Measurements from ENCODE around the gene STMP1. TPM values are rescaled to one million over a fixed set of nuclear protein-coding genes. Genes with fewer than 3 reads are reported as not detected.

STMP1 gene
- polyA plus RNA-seq, 1 of the 3 experiments (the other 2 are of a cell fraction) = 26.0 TPM

DNA sequence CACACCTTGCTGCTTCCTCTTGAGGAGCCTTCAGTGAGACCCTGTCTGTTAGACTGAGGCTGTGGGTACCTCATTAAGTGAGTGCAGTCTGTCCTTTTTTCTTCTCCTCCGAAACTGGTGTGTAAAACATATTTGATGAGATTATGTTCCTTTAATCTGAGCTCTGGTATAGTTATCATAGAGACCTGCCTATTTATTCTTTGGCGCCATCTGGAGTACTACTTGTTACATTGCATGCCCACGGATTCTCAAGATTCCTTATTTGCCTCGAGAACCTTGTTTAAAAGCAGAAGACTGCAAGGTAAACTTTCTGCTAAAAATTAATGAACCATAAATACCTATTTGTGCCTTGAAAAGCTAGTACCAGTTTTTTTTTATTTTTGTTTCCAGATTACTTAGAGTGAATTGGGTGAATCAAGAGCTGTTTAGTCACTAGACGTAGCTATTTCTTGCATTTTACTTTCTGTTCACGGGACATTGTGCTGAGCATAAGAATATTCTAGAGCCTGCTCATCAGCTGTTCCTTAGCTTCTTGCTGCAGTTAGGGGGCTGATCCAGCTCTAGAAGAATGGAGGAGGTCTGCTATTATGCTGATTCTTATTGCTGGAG lies 16.9 kb upstream of the STMP1 start:
- no peaks in the 10 kb centered on the region for H3K27me3 ChIP-seq (ENCODE audit: insufficient read depth)
- POLR2A ChIA-PET = interaction anchor here (0.8 kb wide), 1 partner anchor 16 kb away, joined by 3 read pairs; no protein-coding TSS in a partner anchor
- peaks cover 53 to 75% of the 10 kb centered on the region in 2 experiments for H3K36me3 ChIP-seq (replicated peaks in 1 of 2; ENCODE audit: control insufficient read depth in 1 of 2, insufficient read depth in 2 of 2, low read length in 1 of 2)
- no peak overlapping the region for H3K4me2 ChIP-seq
- H2AFZ ChIP-seq (ENCODE audit: low read depth) = no peak overlapping the region
- CTCF ChIA-PET = interaction anchor here (0.6 to 11.7 kb wide), 70 partner anchors 8 to 584 kb away, joined by 3 to 273 read pairs (median 4); partner anchors contain the start of genes NUP205 and STMP1
- no peak overlapping the region for H3K4me3 ChIP-seq (ENCODE audit: low read depth in 2 of 2, low read length in 1 of 2)
- TF ChIP-seq TCF12 (IDR thresholded peaks at IDR 0.05) = no peak
- no peak for TF ChIP-seq SIN3A (IDR thresholded peaks at IDR 0.05; ENCODE audit: borderline replicate concordance, low read depth, low read length)
- peak; percentile 80 for TF ChIP-seq RAD21 (IDR thresholded peaks at IDR 0.05; ENCODE audit: low read length)
- TF ChIP-seq, protein P1, sequence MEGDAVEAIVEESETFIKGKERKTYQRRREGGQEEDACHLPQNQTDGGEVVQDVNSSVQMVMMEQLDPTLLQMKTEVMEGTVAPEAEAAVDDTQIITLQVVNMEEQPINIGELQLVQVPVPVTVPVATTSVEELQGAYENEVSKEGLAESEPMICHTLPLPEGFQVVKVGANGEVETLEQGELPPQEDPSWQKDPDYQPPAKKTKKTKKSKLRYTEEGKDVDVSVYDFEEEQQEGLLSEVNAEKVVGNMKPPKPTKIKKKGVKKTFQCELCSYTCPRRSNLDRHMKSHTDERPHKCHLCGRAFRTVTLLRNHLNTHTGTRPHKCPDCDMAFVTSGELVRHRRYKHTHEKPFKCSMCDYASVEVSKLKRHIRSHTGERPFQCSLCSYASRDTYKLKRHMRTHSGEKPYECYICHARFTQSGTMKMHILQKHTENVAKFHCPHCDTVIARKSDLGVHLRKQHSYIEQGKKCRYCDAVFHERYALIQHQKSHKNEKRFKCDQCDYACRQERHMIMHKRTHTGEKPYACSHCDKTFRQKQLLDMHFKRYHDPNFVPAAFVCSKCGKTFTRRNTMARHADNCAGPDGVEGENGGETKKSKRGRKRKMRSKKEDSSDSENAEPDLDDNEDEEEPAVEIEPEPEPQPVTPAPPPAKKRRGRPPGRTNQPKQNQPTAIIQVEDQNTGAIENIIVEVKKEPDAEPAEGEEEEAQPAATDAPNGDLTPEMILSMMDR (IDR thresholded peaks at IDR 0.05) = peak; percentile 92
- TF ChIP-seq SMC3 (IDR thresholded peaks at IDR 0.05; ENCODE audit: low read depth, low read length) = peak; percentile 86
- no peak overlapping the region for H3K9ac ChIP-seq
- peak; percentile 62 for DNase-seq
- peak overlapping the region in 1 of 2 experiments; percentile 24; a peak in 2 of 4 replicates for H3K27ac ChIP-seq (ENCODE audit: low read depth in 2 of 2, low read length in 1 of 2)
- 49% methylated on average over 6 of the region's 6 CpGs for WGBS (ENCODE audit: low lambda C conversion rate)
- H3K79me2 ChIP-seq (ENCODE audit: insufficient read depth) = no peaks in the 10 kb centered on the region
- peaks cover 0 to 6% of the 10 kb centered on the region in 2 experiments; a peak in 2 of 4 replicates for H3K4me1 ChIP-seq (ENCODE audit: control insufficient read depth in 1 of 2, insufficient read depth in 2 of 2, low read depth in 1 of 2, low read length in 1 of 2)
- no peaks in the 10 kb centered on the region for H4K20me1 ChIP-seq (ENCODE audit: insufficient read depth)
- no peaks in the 10 kb centered on the region for H3K9me3 ChIP-seq
- H3F3A ChIP-seq (replicated peaks; ENCODE audit: insufficient read depth) = no peaks in the 10 kb centered on the region
- no peaks in the 10 kb centered on the region for H3K9me2 ChIP-seq

DNA sequence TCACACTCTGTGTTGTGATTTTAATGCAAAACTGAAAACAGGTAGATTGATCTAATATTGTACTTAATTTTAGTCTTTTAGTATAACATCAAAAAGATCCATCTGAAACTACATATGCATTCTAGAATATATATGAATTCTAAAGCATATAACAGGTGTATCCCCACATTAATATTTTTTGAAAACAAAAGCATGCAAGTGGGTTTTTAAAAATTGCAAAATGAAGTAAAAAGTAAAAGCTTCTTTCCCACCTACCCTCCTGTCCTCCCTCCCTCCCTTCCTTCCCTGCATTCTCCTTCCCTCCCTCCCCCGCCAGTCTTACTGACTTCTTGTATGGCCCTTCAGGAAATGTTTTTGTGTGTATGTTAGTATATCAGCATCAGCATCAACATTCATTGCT lies 14.6 kb upstream of the STMP1 start:
- no peaks in the 10 kb centered on the region for H3K9me2 ChIP-seq
- peaks cover 44 to 62% of the 10 kb centered on the region in 2 experiments for H3K36me3 ChIP-seq (replicated peaks in 1 of 2; ENCODE audit: control insufficient read depth in 1 of 2, insufficient read depth in 2 of 2, low read length in 1 of 2)
- TF ChIP-seq, protein P2, sequence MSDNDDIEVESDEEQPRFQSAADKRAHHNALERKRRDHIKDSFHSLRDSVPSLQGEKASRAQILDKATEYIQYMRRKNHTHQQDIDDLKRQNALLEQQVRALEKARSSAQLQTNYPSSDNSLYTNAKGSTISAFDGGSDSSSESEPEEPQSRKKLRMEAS (IDR thresholded peaks at IDR 0.05; ENCODE audit: low read depth) = no peak
- TF ChIP-seq, protein P3, sequence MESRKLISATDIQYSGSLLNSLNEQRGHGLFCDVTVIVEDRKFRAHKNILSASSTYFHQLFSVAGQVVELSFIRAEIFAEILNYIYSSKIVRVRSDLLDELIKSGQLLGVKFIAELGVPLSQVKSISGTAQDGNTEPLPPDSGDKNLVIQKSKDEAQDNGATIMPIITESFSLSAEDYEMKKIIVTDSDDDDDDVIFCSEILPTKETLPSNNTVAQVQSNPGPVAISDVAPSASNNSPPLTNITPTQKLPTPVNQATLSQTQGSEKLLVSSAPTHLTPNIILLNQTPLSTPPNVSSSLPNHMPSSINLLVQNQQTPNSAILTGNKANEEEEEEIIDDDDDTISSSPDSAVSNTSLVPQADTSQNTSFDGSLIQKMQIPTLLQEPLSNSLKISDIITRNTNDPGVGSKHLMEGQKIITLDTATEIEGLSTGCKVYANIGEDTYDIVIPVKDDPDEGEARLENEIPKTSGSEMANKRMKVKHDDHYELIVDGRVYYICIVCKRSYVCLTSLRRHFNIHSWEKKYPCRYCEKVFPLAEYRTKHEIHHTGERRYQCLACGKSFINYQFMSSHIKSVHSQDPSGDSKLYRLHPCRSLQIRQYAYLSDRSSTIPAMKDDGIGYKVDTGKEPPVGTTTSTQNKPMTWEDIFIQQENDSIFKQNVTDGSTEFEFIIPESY (IDR thresholded peaks at IDR 0.05; ENCODE audit: borderline replicate concordance, low read depth) = no peak
- TF ChIP-seq ELF1 (IDR thresholded peaks at IDR 0.05) (no peak), RAD21 (IDR thresholded peaks at IDR 0.05; ENCODE audit: low read length) (no peak)
- H3K27ac ChIP-seq (ENCODE audit: low read depth in 2 of 2, low read length in 1 of 2) = no peak overlapping the region
- H3K9ac ChIP-seq = no peak overlapping the region
- POLR2A ChIA-PET = no interaction called here
- no peaks in the 10 kb centered on the region for H3K9me3 ChIP-seq
- H3K4me2 ChIP-seq = no peak overlapping the region
- no peaks in the 10 kb centered on the region for H3K27me3 ChIP-seq (ENCODE audit: insufficient read depth)
- no peak overlapping the region for H2AFZ ChIP-seq (ENCODE audit: low read depth)
- H3K4me3 ChIP-seq (ENCODE audit: low read depth in 2 of 2, low read length in 1 of 2) = no peak overlapping the region
- no peaks in the 10 kb centered on the region for H3F3A ChIP-seq (replicated peaks; ENCODE audit: insufficient read depth)
- H4K20me1 ChIP-seq (ENCODE audit: insufficient read depth) = no peaks in the 10 kb centered on the region
- 88% methylated on average over 1 of the region's 1 CpG for WGBS (ENCODE audit: low lambda C conversion rate)
- DNase-seq = no peak
- H3K79me2 ChIP-seq (ENCODE audit: insufficient read depth) = no peaks in the 10 kb centered on the region
- H3K4me1 ChIP-seq (ENCODE audit: control insufficient read depth in 1 of 2, insufficient read depth in 2 of 2, low read depth in 1 of 2, low read length in 1 of 2) = peaks cover 0 to 6% of the 10 kb centered on the region in 2 experiments; a peak in 2 of 4 replicates
- CTCF ChIA-PET = interaction anchor here (1.9 to 11.7 kb wide), 4 partner anchors 13 to 373 kb away, joined by 4 to 273 read pairs (median 108); partner anchors contain the start of gene STMP1
